Measurements from ENCODE around the gene NFYC. TPM values are rescaled to one million over a fixed set of nuclear protein-coding genes. Genes with fewer than 3 reads are reported as not detected.

NFYC gene
- total and polyA plus RNA-seq, 2 experiments from 2014 or later = 36.2 to 42.7 TPM

DNA sequence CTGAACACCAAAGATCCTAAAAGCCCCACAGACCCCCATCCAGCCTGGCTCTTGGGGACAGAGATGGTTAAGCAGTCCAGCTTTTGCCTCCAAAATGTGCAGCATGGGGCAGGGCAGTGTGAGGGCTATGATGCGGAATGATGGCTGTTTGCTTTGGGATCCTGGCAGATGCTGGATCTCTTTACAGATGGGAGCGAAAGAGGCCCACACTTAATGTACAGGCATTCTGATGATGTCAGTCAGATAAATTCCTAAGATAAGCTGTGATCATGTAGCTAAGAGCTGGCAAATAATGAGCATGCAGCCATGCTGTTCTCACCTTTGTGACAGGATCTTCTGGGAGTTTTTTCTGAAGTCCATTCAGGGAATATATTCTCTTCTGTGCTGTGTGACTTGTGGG lies 74.5 kb downstream of the NFYC start (continued):
- TF ChIP-seq, protein P1, sequence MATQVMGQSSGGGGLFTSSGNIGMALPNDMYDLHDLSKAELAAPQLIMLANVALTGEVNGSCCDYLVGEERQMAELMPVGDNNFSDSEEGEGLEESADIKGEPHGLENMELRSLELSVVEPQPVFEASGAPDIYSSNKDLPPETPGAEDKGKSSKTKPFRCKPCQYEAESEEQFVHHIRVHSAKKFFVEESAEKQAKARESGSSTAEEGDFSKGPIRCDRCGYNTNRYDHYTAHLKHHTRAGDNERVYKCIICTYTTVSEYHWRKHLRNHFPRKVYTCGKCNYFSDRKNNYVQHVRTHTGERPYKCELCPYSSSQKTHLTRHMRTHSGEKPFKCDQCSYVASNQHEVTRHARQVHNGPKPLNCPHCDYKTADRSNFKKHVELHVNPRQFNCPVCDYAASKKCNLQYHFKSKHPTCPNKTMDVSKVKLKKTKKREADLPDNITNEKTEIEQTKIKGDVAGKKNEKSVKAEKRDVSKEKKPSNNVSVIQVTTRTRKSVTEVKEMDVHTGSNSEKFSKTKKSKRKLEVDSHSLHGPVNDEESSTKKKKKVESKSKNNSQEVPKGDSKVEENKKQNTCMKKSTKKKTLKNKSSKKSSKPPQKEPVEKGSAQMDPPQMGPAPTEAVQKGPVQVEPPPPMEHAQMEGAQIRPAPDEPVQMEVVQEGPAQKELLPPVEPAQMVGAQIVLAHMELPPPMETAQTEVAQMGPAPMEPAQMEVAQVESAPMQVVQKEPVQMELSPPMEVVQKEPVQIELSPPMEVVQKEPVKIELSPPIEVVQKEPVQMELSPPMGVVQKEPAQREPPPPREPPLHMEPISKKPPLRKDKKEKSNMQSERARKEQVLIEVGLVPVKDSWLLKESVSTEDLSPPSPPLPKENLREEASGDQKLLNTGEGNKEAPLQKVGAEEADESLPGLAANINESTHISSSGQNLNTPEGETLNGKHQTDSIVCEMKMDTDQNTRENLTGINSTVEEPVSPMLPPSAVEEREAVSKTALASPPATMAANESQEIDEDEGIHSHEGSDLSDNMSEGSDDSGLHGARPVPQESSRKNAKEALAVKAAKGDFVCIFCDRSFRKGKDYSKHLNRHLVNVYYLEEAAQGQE (IDR thresholded peaks at IDR 0.05; ENCODE audit: unreplicated experiment) = no peak
- TF ChIP-seq STAT1 (IDR thresholded peaks at IDR 0.05; ENCODE audit: unreplicated experiment) = no peak
- TF ChIP-seq POLR2AphosphoS5 (IDR thresholded peaks at IDR 0.05; ENCODE audit: low read depth) = no peak
- TF ChIP-seq EZH2 (IDR thresholded peaks at IDR 0.05; ENCODE audit: low read depth, unreplicated experiment) = no peak
- TF ChIP-seq ZNF114 (CRISPR knock-in tag; IDR thresholded peaks at IDR 0.05) = no peak

DNA sequence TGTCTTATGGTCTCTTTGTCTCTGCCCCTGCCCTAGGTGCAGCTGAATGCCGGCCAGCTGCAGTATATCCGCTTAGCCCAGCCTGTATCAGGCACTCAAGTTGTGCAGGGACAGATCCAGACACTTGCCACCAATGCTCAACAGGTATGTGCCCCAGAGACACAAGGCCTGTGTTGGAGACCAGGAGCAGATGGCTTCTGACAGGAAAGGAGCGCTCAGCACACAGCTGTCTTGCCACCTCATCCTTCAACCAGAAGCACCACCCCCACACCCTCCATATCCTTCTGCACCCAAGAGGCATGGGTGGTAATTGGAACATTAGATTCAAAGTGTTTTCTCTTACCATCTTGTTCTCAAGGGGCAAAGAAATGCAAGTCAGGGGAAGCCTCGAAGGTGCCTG lies 75.1 kb downstream of the NFYC start:
- Mint-ChIP-seq H3K4me1 (peaks cover 23% of the 10 kb centered on the region), H3K27ac (no peak overlapping the region), H3K27me3 (ENCODE audit: insufficient read depth, low read depth, poor library complexity) (peaks cover 2% of the 10 kb centered on the region), H3K9me3 (no peaks in the 10 kb centered on the region), H3K4me3 (no peak overlapping the region), H3K36me3 (ENCODE audit: low read depth) (peaks cover 86% of the 10 kb centered on the region)
- H3K27me3 ChIP-seq (ENCODE audit: insufficient read depth) = no peaks in the 10 kb centered on the region
- no peaks in the 10 kb centered on the region for H3K9me2 ChIP-seq (ENCODE audit: insufficient read depth)
- ATAC-seq = no peak
- no peaks in the 10 kb centered on the region; the same call in 1 of the 2 replicates for H4K20me1 ChIP-seq (replicated peaks; ENCODE audit: insufficient read depth)
- TF ChIP-seq, protein P2, sequence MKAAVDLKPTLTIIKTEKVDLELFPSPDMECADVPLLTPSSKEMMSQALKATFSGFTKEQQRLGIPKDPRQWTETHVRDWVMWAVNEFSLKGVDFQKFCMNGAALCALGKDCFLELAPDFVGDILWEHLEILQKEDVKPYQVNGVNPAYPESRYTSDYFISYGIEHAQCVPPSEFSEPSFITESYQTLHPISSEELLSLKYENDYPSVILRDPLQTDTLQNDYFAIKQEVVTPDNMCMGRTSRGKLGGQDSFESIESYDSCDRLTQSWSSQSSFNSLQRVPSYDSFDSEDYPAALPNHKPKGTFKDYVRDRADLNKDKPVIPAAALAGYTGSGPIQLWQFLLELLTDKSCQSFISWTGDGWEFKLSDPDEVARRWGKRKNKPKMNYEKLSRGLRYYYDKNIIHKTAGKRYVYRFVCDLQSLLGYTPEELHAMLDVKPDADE (IDR thresholded peaks at IDR 0.05) = no peak
- no peak for TF ChIP-seq NANOG (IDR thresholded peaks at IDR 0.05; ENCODE audit: borderline replicate concordance)
- TF ChIP-seq, protein P1 (IDR thresholded peaks at IDR 0.05; ENCODE audit: unreplicated experiment) = no peak
- no peak for TF ChIP-seq EZH2 (IDR thresholded peaks at IDR 0.05; ENCODE audit: low read depth, unreplicated experiment)
- TF ChIP-seq POLR2AphosphoS5 (IDR thresholded peaks at IDR 0.05; ENCODE audit: low read depth) = no peak
- TF ChIP-seq ZNF114 (CRISPR knock-in tag; IDR thresholded peaks at IDR 0.05) = no peak
- TF ChIP-seq CREB1 (CRISPR knock-in tag; IDR thresholded peaks at IDR 0.05; ENCODE audit: low read depth) = no peak
- TF ChIP-seq, protein P3, sequence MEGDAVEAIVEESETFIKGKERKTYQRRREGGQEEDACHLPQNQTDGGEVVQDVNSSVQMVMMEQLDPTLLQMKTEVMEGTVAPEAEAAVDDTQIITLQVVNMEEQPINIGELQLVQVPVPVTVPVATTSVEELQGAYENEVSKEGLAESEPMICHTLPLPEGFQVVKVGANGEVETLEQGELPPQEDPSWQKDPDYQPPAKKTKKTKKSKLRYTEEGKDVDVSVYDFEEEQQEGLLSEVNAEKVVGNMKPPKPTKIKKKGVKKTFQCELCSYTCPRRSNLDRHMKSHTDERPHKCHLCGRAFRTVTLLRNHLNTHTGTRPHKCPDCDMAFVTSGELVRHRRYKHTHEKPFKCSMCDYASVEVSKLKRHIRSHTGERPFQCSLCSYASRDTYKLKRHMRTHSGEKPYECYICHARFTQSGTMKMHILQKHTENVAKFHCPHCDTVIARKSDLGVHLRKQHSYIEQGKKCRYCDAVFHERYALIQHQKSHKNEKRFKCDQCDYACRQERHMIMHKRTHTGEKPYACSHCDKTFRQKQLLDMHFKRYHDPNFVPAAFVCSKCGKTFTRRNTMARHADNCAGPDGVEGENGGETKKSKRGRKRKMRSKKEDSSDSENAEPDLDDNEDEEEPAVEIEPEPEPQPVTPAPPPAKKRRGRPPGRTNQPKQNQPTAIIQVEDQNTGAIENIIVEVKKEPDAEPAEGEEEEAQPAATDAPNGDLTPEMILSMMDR (conservative IDR thresholded peaks at IDR 0.05; ENCODE audit: low read depth in 2 of 2) = no peak
- no peak for TF ChIP-seq EZH2phosphoT487 (IDR thresholded peaks at IDR 0.05; ENCODE audit: unreplicated experiment)
- TF ChIP-seq JUNB (IDR thresholded peaks at IDR 0.05; ENCODE audit: unreplicated experiment) = no peak
- no peak for DNase-seq (ENCODE audit: low spot score)
- no peaks in the 10 kb centered on the region for H3K4me1 ChIP-seq (ENCODE audit: insufficient read depth)
- no peaks in the 10 kb centered on the region for H3F3A ChIP-seq (replicated peaks; ENCODE audit: low read depth)
- peaks cover 3% of the 10 kb centered on the region for H3K36me3 ChIP-seq (ENCODE audit: insufficient read depth)
- H2AFZ ChIP-seq = no peak overlapping the region
- H3K79me2 ChIP-seq (replicated peaks; ENCODE audit: insufficient read depth) = no peaks in the 10 kb centered on the region
- H3K27ac ChIP-seq (ENCODE audit: low read depth) = no peak overlapping the region
- no peak overlapping the region for H3K4me3 ChIP-seq
- no peak overlapping the region for H3K4me2 ChIP-seq

All from GM23338 (cell line).